ENCODE measurements around the gene NCAPD2.

NCAPD2 gene

GRCh38 chr12:6532051-6532926, 38.4 kb downstream of the NCAPD2 start (continued):
- TF ChIP-seq ZNF645 (tag by site-specific recombination; IDR thresholded peaks at IDR 0.05) (no peak), ZFP37 (tag by site-specific recombination; IDR thresholded peaks at IDR 0.05) (no peak; the same call in none of the 2 replicates), PRDM10 (tag by site-specific recombination; IDR thresholded peaks at IDR 0.05) (peak; percentile 84), OVOL3 (tag by site-specific recombination; IDR thresholded peaks at IDR 0.05) (no peak), TRIM28 (IDR thresholded peaks at IDR 0.05; ENCODE audit: borderline replicate concordance, low read length) (0 out of 2 replicates have a peak, but pooled peaks have one; percentile 10), ZNF138 (tag by site-specific recombination; IDR thresholded peaks at IDR 0.05; ENCODE audit: borderline replicate concordance) (no peak), ZBTB26 (tag by site-specific recombination; optimal IDR thresholded peaks at IDR 0.05) (peak; percentile 27), ZNF660 (tag by site-specific recombination; IDR thresholded peaks at IDR 0.05) (0 out of 2 replicates have a peak, but pooled peaks have one; percentile 1), KLF17 (tag by site-specific recombination; IDR thresholded peaks at IDR 0.05) (peak; percentile 66; the same call in 1 of the 2 replicates), MZF1 (tag by site-specific recombination; IDR thresholded peaks at IDR 0.05; ENCODE audit: borderline replicate concordance) (peak; percentile 67; the same call in 1 of the 2 replicates), ZNF350 (tag by site-specific recombination; IDR thresholded peaks at IDR 0.05) (no peak), ZXDB (tag by site-specific recombination; IDR thresholded peaks at IDR 0.05) (peak; percentile 36), BCL11B (tag by site-specific recombination; IDR thresholded peaks at IDR 0.05; ENCODE audit: low read depth) (0 out of 2 replicates have a peak, but pooled peaks have one; percentile 46), ZNF394 (tag by site-specific recombination; IDR thresholded peaks at IDR 0.05; ENCODE audit: borderline replicate concordance) (peak; percentile 72; the same call in 1 of the 2 replicates), ZNF391 (tag by site-specific recombination; IDR thresholded peaks at IDR 0.05; ENCODE audit: borderline replicate concordance, low read depth) (no peak), ZNF600 (tag by site-specific recombination; IDR thresholded peaks at IDR 0.05) (peak; percentile 95), ZNF792 (tag by site-specific recombination; IDR thresholded peaks at IDR 0.05) (no peak), ZBTB21 (tag by site-specific recombination; IDR thresholded peaks at IDR 0.05) (peak; percentile 46), SP7 (tag by site-specific recombination; IDR thresholded peaks at IDR 0.05) (peak; percentile 77), ZNF629 (tag by site-specific recombination; IDR thresholded peaks at IDR 0.05) (peak; percentile 96), MEIS1 (CRISPR knock-in tag; IDR thresholded peaks at IDR 0.05; ENCODE audit: borderline replicate concordance) (no peak), ZNF302 (tag by site-specific recombination; IDR thresholded peaks at IDR 0.05; ENCODE audit: low read depth) (no peak), ZNF558 (tag by site-specific recombination; IDR thresholded peaks at IDR 0.05) (no peak), ZNF544 (tag by site-specific recombination; IDR thresholded peaks at IDR 0.05) (no peak), ZIC2 (tag by site-specific recombination; IDR thresholded peaks at IDR 0.05) (peak; percentile 73), ZBTB20 (tag by site-specific recombination; IDR thresholded peaks at IDR 0.05) (peak; percentile 97), ZNF24 (tag by site-specific recombination; IDR thresholded peaks at IDR 0.05) (peak; percentile 60; the same call in 1 of the 2 replicates), KLF10 (tag by site-specific recombination; IDR thresholded peaks at IDR 0.05) (no peak), IKZF3 (tag by site-specific recombination; IDR thresholded peaks at IDR 0.05) (peak; percentile 77), OSR2 (tag by site-specific recombination; IDR thresholded peaks at IDR 0.05) (peak; percentile 23; the same call in 1 of the 2 replicates), ZEB2 (tag by site-specific recombination; IDR thresholded peaks at IDR 0.05) (peak; percentile 81), KLF8 (tag by site-specific recombination; IDR thresholded peaks at IDR 0.05) (peak; percentile 80), ZNF140 (tag by site-specific recombination; IDR thresholded peaks at IDR 0.05) (no peak)
